ENCODE measurements around the gene JAKMIP2. TPM values are rescaled to one million over a fixed set of nuclear protein-coding genes. Genes with fewer than 3 reads are reported as not detected.
"Not testable (repeated sequence)": the region's sequence is repeated elsewhere in the genome, so short reads cannot be mapped to it uniquely, and the experiment has no call there.

The JAKMIP2 gene
- total RNA-seq, 4 donors from 2014 or later: 0.20 TPM; not detected in 3

GRCh38 chr5:147639321-147639720 is 143.2 kb downstream of the JAKMIP2 start:
- H3K4me3 ChIP-seq: no peak overlapping the region
- in situ Hi-C loops (cut with MboI; ENCODE audit: low sequenced_read_pairs in 4 of 4): loop anchor here in 1 of 4 donors (25.0 kb wide), 1 partner anchor 173 kb away; no protein-coding TSS in a partner anchor
- no peak for DNase-seq
- no peaks in the 10 kb centered on the region for H3K4me1 ChIP-seq
- ATAC-seq: no peak
- H3K36me3 ChIP-seq: no peaks in the 10 kb centered on the region
- no peaks in the 10 kb centered on the region for H3K27me3 ChIP-seq
- intact Hi-C loops (cut with DNase I; ENCODE audit: low total_unique reads): no loop called here
- no peak for TF ChIP-seq POLR2A (IDR thresholded peaks at IDR 0.05)
- no peak for TF ChIP-seq CTCF (IDR thresholded peaks at IDR 0.05 in 4 of 5, conservative IDR thresholded peaks at IDR 0.05 in 1 of 5)
- no peaks in the 10 kb centered on the region for H3K9me3 ChIP-seq
- no peak overlapping the region for H3K27ac ChIP-seq

DNA sequence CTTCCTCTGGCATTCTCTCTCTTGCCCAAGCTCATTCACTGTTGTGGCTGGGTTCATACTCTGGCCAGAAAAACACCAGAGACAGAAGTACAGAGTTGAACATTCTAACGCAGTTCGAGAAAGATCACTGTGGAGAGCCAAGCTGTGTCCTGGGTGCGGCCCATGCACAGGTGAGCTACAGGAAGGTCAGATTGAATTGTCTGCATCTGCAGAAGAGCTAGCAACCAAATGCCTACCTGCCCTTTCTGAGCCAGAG is 145.9 kb downstream of the JAKMIP2 start:
- Histone ChIP-seq H3K27me3 (no peaks in the 10 kb centered on the region), H3K27ac (no peak overlapping the region), H3K4me3 (no peak overlapping the region), H3K36me3 (no peaks in the 10 kb centered on the region), H3K9me3 (no peaks in the 10 kb centered on the region), H3K4me1 (no peaks in the 10 kb centered on the region)
- DNase-seq (no peak), ATAC-seq (no peak)
- intact Hi-C loops (cut with DNase I; ENCODE audit: low total_unique reads): no loop called here
- TF ChIP-seq POLR2A (IDR thresholded peaks at IDR 0.05) (no peak), CTCF (IDR thresholded peaks at IDR 0.05 in 4 of 5, conservative IDR thresholded peaks at IDR 0.05 in 1 of 5) (no peak)
- in situ Hi-C loops (cut with MboI; ENCODE audit: low sequenced_read_pairs in 4 of 4): loop anchor here in 1 of 4 donors (25.0 kb wide), 1 partner anchor 176 kb away; no protein-coding TSS in a partner anchor

DNA sequence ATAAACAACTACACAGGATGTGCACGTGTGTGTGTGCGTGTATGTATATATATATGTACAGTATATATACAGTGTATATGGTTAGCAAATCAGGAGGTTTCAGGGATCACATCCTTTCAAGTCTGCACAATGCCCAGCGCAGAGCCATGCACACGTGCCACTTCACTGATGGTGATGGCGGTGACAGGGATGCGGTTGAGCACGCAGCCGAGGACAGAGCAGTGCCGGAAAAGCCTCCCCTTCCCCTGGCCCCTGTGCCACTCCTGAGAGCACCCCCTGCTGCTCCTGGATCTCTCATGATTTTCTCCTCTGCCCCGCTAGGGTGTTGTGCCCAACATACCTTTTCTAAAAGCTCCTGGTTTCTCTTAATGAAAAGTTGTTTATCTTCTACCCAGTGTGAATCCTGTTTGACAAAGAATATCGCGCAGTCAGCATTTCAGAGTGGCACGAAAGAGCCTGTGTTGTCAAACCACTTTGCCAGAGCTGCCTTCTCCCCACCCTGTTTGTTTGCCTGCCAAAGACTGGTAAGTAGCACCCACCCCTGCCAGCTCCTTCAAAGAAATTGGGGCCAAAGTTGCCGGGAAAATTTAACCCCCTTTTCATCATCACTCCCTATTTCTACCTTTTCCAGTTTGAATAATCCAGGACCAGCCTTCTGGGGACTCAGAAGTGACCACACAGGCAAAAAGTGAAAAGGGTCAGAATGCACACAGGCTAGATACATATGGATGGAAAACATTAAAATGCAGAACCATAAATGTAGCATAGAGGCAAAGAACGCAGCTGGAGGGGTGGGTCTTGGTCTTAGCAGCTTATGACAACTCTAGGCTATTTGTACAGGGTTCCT is 146.4 kb downstream of the JAKMIP2 start:
- no peak overlapping the region for H3K27ac ChIP-seq
- in situ Hi-C loops (cut with MboI; ENCODE audit: low sequenced_read_pairs in 4 of 4): loop anchor here in 1 of 4 donors (25.0 kb wide), 1 partner anchor 176 kb away; no protein-coding TSS in a partner anchor
- no peak for TF ChIP-seq CTCF (IDR thresholded peaks at IDR 0.05 in 4 of 5, conservative IDR thresholded peaks at IDR 0.05 in 1 of 5)
- no peak for TF ChIP-seq POLR2A (IDR thresholded peaks at IDR 0.05)
- ATAC-seq (no peak), DNase-seq (no peak)
- intact Hi-C loops (cut with DNase I; ENCODE audit: low total_unique reads): no loop called here
- H3K36me3 ChIP-seq: no peaks in the 10 kb centered on the region
- no peak overlapping the region for H3K4me3 ChIP-seq
- no peaks in the 10 kb centered on the region for H3K4me1 ChIP-seq
- H3K9me3 ChIP-seq: no peaks in the 10 kb centered on the region
- H3K27me3 ChIP-seq: no peaks in the 10 kb centered on the region

- H3K4me3 ChIP-seq; ATAC-seq; intact Hi-C loops (cut with DNase I; ENCODE audit: low total_unique reads); H3K4me1 ChIP-seq; H3K36me3 ChIP-seq; DNase-seq; H3K27ac ChIP-seq; H3K9me3 ChIP-seq; H3K27me3 ChIP-seq: not testable (repeated sequence)
- in situ Hi-C loops (cut with MboI; ENCODE audit: low sequenced_read_pairs in 4 of 4): loop anchor here in 1 of 4 donors (25.0 kb wide), 1 partner anchor 177 kb away; no protein-coding TSS in a partner anchor
Observed at GRCh38 chr5:147635439-147635838, 147.1 kb downstream of the JAKMIP2 start.

DNA sequence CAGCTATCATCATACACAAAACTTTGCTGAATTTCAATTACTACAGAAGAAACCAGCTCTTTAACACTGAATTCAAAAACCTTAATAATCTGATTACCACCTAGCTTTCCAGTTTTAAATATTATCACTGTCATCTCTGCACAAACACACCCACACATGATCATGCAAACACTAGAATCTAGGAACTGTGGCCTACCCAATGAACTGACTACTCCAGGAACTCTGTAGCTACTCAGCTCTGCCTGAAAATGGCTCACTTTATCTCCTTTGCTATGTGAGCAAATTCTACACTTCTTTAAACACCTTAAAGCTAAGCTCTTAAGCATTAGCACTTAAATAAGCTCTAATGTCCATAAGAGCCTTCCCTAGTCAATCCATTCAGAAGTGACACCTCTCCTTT is 149.4 kb downstream of the JAKMIP2 start:
- H3K27me3 ChIP-seq: no peaks in the 10 kb centered on the region
- H3K4me1 ChIP-seq: no peaks in the 10 kb centered on the region
- H3K9me3 ChIP-seq: no peaks in the 10 kb centered on the region
- no peak for TF ChIP-seq POLR2A (IDR thresholded peaks at IDR 0.05)
- no peak for TF ChIP-seq CTCF (IDR thresholded peaks at IDR 0.05 in 4 of 5, conservative IDR thresholded peaks at IDR 0.05 in 1 of 5)
- no peak overlapping the region for H3K27ac ChIP-seq
- ATAC-seq (no peak), DNase-seq (no peak)
- in situ Hi-C loops (cut with MboI; ENCODE audit: low sequenced_read_pairs in 4 of 4) (loop anchor here in 1 of 4 donors (25.0 kb wide), 1 partner anchor 179 kb away; no protein-coding TSS in a partner anchor), intact Hi-C loops (cut with DNase I; ENCODE audit: low total_unique reads) (no loop called here)
- H3K4me3 ChIP-seq: no peak overlapping the region
- H3K36me3 ChIP-seq: no peaks in the 10 kb centered on the region

All from gastrocnemius medialis (tissue), 4 donors.